Body of pancreas (tissue), 4 donors: ENCODE data around the gene KRT32.

Source experiments
- POLR2A ChIP-seq, 3 donors: fragments of 450-650 bp; IDR thresholded peaks; one replicate each; pipeline ENCODE4 v1.6.1; 2016; ENCODE audit warnings: antibody characterized with exemption in 3 of 3, mild to moderate bottlenecking in 2 of 3
- TF ChIP-seq, protein P1 (sequence below), 7 experiments: fragments of 450-650 bp in 4 of 7; fragments of 200-600 bp in 3 of 7; sonication (generic) in 3 of 7; IDR thresholded peaks; one replicate each; pipeline ENCODE4 v1.5.1; 2016 to 2019; ENCODE audit warnings: antibody characterized with exemption in 7 of 7

DNA sequence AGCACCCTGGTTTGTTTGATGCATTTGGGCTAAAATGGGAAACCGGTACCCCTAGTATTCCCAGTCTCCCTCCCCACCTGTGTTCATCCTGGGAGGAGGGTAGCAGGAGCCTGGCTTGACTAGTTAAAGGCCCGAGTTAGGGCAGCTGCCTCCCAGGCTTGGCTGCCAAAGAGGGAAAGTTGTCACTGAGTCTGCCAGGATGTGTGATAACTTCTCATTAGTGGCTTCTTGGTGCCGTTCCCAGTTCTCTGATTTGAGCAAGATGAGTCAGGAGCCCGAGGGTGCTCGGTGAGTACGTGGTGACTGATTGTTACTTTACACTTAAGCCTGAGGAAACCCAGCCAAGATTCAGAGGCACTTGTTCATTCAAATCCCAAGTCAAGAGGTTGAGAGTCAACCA is 2.5 kb downstream of the KRT32 start:
- TF ChIP-seq, protein P1, sequence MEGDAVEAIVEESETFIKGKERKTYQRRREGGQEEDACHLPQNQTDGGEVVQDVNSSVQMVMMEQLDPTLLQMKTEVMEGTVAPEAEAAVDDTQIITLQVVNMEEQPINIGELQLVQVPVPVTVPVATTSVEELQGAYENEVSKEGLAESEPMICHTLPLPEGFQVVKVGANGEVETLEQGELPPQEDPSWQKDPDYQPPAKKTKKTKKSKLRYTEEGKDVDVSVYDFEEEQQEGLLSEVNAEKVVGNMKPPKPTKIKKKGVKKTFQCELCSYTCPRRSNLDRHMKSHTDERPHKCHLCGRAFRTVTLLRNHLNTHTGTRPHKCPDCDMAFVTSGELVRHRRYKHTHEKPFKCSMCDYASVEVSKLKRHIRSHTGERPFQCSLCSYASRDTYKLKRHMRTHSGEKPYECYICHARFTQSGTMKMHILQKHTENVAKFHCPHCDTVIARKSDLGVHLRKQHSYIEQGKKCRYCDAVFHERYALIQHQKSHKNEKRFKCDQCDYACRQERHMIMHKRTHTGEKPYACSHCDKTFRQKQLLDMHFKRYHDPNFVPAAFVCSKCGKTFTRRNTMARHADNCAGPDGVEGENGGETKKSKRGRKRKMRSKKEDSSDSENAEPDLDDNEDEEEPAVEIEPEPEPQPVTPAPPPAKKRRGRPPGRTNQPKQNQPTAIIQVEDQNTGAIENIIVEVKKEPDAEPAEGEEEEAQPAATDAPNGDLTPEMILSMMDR (IDR thresholded peaks at IDR 0.05): no peak
- no peak for TF ChIP-seq POLR2A (IDR thresholded peaks at IDR 0.05)
